T1000 (cell line): ENCODE results near the gene PLEKHA1.

ENCODE experiments used
- DNase-seq: peaks from one replicate; lab custom pipeline; 2025; ENCODE audit warnings: mixed read lengths; lab: John Stamatoyannopoulos, UW

Gene PLEKHA1

DNA sequence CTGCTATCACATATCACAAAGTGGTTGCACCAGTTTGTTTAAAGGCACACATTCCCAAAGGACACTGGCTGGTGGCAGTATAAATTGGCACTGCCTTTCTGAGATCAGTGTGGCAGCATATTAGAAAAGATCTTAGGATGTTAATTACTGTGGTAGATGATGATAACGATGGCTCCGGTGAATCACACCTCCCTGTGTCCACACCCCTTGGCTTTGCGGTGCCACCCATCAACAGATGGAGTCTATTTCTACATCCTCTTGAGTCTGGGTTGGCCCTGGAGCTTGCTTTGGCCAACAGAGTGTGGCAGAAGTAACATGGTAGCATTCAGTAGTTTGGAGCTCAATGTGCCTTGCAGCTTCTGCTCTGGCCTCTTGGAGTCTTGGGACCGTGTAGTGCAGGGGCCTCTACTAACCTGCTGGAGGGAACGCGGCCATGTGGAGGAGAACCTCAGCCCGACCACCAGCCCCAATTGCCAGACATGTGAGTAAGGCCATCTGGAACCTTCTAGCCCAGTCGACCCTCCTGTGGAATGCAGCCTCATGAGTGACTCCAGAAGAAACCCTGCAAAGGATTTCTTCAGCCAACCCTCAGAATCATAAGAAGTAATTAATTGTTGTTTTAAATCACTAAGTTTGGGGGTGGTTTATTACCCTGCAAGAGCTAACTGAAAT lies 27.2 kb upstream of the PLEKHA1 start:
- DNase-seq, result no peak

DNA sequence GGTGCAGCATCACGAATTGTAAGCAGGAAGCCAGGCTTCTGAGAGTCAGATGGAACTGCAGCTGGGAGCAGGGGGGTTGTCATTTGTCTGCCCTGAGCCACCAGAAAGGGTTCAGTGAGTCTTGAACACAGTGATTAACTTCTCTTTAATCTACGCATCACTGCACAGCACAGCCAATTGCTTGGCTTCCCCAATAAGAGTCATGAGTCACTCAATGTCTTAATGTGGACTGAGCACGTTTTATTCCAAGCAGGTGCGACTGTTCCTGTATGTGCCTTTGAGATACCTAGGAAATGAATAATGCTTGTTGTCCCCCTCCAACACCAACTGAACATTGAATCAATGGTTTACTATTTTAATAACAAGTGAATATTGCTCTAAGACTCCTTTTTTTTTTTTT lies 26.0 kb upstream of the PLEKHA1 start:
- no peak for DNase-seq

DNA sequence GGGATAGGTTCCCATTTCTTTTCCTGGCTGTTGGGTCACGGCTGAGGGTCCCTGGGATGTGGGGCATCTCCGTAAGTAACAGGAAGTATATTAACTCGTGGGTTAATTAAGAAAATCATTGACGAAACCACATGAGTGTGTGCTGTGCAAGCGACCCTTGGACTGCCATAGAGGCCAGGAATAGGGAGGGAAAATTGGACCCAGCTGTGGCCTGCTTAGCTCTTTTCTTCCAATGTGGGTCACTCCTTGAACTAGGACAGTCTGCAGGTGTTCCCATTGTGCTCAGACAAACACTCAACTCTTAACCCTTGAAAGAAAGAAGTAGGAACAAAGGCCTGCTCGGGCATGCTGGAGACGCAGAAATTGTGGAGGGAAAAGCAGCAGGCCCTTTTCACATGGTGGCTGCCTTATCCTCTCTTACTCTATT lies 25.6 kb upstream of the PLEKHA1 start:
- DNase-seq, result no peak

DNA sequence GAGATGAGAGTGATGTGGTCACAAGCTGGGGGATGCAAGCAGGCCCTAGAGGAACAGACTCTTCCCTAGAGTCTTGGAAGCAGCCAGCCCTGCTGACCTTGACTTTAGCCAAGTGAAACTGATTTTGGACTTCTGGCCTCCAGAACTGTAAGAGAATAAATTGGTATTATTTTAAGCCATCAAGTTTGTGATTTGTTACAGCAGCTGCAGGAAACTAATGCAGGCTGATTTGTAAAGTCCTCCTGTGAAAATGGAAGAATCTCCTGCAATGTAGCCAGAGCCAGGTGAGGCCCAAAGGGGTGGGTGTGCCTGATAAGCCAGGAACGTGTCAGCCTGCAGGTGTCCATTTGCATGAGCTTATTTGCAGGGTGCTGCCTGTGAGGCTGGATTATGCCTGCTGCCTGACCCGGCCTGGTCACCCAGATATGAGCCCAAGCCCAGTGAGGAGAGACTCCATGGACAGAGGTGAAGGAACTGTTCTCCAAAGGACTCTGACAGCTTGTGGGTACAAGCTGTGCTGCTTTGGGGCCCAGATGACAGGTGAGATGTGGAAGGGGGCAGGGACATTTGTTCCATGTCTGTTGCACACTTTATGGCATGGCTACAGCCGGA lies 24.6 kb upstream of the PLEKHA1 start:
- no peak for DNase-seq

DNA sequence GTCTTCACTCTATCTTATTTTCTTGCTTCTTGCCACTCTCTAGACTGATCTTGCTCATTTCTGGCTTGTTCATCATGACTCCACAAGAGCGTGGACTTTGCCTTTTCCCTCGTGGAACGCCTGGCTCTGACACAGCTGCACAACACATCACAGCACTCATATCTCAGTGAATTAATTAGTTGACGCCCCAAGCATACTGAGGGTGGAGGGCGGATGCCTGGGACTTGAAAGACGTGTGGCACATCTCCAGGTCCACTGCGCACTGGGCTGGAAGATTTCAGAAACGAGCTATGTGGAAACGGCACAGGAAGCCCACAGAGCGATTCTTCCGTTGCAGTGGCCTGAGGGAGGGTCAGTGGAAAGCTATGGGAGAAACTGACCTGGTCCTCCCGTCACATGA lies 23.6 kb upstream of the PLEKHA1 start:
- no peak for DNase-seq

DNA sequence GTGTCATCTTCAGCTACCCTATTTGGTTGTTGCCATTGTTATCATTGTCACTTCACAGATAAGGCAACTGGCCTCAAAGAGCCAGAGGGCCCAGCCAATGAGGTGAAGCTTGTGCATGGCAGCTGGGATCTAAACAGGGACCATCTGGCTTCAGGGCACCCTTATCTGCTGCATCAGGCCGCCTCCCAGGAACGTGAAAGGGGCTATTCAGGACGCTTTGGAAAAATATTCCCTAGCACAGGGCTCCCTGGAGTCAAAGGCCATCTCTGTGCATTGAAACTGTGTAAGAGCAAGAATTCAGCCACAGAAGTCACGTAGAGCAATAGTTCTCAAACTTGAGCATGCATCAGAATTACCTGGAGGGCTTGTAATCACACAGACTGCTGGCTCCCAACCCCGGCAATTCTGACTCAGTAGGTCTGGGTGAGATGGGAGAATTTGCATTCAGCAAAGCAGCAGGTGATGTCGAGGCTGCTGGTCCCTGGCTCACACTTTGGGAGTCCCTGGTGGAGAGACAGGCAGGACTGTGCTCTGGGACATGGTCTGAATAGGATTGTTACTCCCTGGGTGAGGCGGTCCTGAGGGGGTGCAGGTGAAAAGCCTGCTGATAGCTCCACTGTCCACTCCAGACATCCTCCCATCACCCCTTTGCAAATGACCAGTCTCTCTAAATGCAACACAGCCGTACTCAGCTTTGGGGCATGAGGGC lies 21.5 kb upstream of the PLEKHA1 start:
- no peak for DNase-seq

DNA sequence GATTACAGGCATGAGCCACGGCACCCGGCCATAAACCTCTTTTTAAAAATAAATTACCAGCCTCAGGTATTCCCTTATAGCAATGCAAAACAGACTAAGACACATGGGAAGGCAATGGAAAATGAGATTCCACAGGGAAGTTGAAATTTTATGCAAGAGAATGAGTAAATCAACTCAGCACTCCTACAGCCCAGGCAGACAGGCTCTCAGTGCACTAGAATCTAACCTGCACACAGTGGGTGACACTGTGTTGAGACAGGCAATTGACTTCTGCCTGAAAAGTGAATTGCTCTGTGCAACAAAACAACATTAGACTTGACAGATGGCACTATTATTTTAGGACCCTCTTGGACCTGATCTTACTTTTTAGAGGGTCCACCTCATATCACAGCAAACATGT lies 20.1 kb upstream of the PLEKHA1 start:
- DNase-seq, result no peak

DNA sequence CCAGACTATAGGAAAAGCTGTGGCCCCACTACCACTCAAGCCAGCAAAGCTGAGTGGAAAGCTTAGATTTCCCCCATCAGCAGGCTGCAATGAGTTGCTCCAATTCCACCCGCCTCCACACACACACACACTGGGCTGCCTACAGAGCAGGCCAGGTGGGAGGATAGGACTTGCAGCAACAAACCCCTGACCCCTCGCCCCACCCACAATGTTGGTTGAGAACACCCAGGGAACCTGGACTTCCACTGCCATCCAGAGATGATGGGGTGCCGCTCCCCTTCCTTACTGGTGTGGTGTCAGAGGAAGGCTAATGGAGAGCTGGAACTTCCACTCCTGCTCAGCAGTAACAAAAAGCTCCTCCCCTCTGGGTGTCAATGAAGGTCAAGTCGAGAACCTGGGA lies 16.8 kb upstream of the PLEKHA1 start:
- DNase-seq, result no peak

DNA sequence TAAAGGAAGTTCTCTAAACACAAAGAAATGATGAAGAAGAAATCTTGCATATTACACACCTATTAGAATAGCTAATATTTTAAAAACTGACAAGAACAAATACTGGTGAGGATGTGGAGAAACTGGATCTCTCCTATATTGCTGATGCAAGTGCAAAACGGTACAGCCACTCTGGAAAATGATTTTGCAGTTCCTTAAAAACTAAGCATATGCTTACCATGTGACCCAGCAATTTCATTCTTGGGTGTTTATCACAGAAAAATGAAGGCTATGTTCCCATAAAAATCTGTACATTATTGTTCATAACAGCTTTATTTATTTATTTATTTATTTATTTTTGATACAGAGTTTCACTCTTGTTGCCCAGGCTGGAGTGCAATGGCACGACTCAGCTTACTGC lies 14.9 kb upstream of the PLEKHA1 start:
- no peak for DNase-seq

DNA sequence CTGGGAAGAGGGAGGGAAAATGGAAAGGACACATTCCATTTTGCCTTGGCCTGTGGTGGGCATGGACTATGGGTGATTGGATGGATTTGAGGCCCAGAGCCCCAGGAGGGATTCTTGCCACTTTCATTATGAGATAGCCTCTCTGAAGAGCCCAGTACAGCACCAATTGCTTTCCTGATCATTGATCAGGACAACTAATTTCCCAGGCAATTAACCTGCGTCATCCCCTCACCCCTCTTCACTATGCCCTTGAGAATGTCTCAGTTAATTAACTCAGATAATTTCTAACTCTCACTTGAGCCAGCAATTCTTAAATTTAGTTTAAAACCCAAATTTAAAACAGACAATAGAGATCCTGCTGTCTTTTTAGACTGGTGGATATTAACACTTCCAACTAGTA lies 13.5 kb upstream of the PLEKHA1 start:
- DNase-seq, result no peak

DNA sequence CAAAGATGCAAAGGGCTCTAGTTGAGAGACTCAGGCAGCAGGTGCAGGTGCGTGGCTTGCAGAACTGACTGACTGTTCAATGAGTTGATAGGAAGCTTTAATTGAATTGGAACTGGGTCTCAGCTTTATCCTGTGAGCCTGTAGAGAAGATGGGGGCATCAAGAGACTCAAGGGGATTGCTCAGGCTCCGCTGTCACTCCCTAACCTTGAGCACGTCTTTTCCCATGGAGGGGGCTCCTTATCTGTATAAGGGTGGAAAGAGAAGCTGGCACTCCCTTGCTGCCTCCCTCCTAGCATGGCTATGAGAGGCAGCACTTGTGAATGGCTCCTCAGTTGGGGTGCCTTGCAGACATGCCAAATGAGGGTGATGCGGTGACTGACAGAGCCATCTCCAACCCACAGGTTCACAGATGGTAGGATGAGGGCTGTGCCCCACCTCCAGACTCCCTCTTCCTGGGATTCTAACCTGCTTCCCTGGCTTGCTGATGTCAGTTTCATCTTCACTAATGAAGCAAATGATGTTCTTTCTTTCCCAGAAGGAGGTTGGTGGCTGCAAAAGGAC lies 12.4 kb upstream of the PLEKHA1 start:
- DNase-seq, result no peak

DNA sequence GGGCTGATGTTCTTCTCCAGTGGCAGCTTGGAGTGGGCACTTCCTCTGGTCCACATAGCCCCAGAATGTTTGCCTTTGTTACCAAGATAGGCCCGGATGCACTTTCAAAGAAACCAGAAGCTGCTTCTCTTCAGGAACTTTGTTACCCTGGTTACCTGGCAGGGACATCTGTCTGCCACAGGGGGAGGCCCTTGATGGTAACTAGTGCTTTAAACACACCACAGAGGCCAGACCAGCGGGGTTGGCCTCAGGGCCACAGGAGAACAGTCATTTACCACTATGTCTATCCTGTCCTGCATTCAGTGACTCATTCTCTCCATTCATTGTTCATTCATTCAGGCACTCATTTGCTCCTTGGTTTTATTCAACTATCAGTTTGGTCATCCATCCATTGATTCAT lies 11.9 kb upstream of the PLEKHA1 start:
- no peak for DNase-seq

DNA sequence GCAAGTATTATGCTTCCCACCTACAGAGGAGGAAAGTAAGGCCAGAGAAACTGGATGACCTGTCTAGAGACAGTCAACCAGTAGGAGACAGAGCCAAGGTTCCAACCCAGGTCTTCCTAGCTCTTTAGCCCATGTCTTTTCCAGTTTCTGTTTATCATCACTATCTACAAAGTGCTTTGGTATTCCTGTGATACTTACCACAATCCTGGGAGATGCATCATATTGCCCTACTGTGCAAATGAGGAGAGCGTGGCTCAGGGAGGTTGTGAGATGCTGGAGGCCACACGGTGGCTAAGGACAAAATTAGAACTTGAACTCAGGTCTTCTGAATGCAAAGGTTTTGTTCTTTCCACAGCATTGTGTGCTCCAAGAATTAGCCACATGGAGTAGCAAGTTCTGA lies 11.2 kb upstream of the PLEKHA1 start:
- no peak for DNase-seq

DNA sequence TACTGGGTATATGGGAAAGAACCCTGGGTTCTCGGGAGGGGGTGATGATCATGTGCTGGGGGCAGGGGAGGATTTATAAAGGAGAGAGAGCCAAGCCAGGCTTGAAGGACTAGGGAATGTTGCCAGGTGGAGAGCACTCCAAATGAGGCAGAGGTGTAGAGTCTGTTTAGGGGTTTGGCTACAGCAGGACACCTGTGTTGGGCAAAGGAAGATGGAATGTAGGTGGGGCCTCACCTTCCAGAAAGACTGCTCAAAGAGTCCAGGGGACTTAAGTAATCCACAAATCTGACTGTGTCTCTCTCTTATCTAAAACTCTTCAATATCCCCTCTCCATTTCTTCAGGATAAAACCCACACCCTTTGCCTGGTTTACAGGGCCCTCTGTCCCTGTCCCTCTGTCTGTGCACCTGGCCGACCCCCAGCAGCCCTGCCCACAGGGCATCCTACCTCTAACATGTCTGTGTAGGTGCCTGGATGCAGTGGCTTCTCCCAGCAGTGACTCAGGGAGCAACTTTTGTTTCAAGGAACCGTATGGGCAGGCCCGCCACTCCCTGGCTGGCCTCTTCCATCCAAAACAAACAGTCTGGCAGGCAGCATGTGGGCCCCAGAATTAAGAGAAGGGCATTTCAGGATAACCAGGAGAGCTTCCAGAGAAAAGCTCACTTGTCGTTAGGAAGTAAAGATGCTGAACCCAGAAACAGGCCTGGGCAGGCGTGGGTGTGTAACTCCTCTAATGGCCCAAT lies 10.6 kb upstream of the PLEKHA1 start:
- no peak for DNase-seq

DNA sequence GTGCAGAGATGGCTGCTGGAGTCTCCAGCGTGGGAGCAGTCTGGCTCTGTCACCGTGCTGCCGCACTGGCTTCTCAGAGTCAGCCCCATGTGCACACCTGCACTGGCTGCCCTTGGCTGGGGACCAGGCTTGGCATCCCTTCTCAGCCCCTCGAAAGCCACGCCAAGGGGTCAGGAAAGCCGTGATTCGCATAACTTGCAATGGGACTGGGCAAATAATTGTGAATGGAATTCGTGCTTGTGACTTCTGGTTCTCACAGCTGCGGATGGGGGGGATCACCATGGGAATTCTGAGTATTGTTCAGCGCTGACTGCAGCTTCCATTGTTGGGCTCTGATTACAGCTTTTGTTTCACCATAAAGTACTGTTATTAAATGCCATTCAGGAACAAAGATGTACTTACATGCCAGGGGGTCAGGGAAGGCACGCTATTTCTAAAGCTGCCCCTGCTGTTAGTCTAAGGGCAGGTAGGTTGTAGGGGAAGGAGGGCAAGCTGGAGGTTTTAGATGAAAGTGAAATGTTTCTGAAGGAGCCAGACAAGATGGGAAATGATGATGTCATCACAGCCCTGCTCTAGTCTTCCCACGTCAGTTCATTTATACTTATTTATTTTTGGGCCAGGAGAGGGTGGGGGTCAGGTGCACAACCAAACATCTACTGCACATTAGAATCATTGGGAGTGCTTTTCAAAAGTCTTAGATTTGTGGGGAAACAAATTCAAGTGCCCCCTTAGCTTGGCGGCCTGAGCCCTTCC lies 5.8 kb upstream of the PLEKHA1 start:
- DNase-seq, result no peak

DNA sequence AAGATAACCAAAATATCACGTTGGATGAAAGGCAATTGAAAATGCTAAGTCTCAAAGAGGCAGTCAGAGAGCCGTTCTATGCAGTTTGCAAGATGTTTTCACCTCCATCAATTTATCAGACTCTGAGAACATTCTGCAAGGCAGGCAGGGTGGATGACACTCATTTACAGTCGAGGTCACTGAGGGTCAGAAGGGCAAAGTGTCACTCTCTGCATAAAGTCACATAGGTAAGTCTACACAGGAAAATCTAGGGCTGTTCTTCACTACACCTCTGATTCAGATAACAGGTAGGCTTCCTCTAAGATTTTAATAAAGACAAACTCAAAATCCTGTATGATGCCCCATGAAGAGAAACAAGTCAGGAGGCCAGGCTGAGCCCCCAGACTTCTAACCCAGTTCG lies 1.4 kb upstream of the PLEKHA1 start:
- DNase-seq, result no peak

DNA sequence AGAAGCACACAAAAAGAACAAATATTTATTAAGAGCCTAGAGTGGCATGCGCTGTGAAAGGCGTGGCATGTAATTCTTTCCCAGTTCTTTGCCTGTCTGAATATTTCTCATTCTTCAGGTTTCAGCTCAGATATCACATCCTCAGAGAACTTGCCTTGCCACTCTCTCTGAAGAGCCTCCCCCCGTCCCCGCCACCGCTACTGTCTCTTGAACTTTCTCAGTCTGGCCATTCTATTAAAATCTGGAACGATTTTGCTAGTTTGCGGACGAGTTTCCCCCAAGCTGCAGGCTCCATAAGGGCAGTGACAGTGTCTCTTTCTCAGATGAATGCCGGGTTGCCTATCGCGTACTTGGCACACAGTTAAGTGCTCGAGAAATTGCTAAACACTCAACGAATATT lies 787 bp upstream of the PLEKHA1 start:
- no peak for DNase-seq

DNA sequence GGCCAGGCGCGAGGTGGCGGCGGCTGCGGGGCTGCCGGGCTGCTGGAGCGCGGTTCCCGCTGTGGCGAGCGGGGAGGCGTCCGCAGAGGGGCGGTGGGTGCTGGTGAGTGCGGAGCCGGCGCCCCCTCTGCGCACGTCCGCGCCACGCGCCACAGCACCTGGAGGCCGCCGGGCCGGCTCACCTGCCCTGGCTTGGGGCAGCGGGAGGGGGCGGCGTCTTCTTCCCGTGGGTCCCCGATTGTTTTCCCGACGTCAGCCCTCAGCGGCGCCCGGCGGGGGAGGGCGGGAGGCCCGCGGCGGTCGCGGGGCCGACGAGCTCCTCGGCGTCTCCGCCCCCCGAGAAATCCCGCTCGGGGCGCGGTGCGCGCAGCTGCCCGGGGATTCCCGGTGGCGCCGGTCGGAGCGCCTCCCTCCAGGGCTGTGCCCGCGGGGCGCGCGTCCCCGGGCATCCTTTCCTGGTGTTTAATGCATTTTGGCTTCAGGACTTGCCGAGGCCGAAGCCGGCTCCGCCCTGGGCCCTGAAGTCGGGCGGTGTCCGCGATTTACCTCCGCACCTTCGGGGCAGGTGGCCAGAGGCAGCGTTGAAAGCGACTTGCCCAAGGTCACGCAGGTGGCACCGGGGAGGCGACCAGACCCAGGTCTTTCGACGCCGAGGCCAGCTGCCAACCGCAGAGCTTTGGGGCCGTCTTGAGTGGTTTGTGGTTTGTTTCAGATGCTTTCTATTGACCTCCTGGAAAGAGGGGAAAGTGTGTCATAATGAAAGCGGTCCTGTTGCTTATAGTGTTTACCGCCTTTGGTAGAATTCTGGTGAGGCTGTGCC lies 561 bp downstream of the PLEKHA1 start:
- DNase-seq, result peak; percentile 48

DNA sequence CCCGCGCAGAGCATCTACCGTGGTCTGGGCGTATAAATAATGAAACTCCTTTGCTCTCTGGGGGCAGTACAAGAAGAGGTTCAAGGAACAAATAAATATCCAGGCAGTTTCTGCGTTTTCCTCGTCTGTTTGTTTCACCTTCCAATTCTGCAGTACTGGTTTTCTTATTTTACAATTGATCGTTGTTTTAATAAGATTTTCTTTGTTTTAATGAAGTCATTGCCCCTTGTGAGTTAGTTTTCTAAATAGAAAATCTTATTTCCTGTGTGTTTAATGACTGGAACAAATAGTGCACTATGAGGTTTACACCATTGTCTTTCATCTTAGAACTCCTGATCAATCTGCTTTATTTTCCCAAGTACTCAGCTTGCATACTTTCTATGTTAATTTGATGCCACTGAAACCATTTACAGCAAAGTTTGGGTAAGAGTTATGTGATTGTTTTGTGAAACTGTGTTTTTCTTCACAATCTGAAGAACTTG lies 1.2 kb downstream of the PLEKHA1 start:
- DNase-seq, result no peak

DNA sequence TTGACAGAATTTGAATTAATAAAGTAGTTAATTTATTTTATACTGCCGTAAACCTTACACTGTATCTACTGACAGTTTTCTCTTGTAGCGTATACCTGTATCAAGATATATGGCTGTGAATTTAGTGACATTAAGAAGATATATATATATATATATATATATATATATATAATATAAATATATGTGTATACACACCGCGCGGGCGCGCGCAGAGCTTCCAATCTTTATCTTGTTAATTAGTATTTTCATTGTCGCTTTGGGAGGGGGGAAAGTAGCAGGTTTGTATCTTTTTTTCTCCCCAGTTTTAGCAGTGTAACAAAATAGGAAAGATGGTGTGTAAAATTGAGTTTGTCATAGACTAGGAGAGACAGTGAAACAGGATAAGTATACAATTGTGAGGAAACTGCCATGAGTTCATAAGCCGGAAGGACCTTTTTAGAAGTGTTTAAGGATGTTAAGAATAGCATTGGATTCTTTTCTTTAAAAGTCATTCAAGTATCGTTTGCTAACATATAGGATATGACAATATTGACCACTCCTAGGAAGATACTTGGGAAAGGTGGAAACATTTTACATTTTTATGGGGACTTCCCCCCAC lies 2.0 kb downstream of the PLEKHA1 start:
- no peak for DNase-seq
